HG03571 (cell line): ENCODE results near the gene EAF1.
"Not testable (repeated sequence)": the region's sequence is repeated elsewhere in the genome, so short reads cannot be mapped to it uniquely, and the experiment has no call there.

Experiments
- ATAC-seq: cut with Tn5 transposase; IDR thresholded peaks from one replicate; pipeline ENCODE4 v1.9.1; 2021; ENCODE audit not compliant: unreplicated experiment

The EAF1 gene

DNA sequence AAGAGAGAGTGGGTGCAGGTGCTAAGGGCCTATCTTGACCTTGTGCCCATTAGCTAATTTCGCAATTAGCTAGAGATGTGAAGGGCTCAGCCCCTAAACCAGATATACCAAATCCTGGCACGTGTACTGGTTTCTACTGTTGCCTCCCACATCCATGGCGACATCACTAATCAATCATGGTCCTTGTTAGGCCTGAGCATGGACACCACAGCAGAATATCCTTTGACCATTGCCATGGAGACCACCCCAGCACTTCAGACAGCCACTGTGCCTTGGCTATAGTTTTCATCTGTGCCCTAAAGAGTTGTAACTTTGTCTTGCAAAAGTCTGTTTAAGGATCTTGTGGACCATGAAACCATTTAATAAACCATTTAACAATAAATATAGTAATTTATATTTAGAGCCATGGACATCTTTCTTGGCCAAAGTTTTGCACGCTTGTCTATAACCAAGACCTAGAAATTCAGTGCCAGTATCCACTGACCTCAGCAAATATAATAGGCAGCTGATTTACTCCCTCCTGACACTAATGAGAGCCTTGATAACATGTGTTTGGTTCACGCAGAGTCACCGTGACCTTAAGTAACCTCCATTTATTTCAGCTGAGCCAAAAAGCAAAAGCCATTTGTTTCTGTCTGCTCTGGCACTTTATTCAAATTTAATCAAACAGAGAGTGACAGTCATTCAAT lies 50.7 kb downstream of the EAF1 start:
- ATAC-seq, result no peak

- ATAC-seq, result no peak
These were observed 51.2 kb downstream of the EAF1 start for GRCh38 chr3:15478640-15478979.

DNA sequence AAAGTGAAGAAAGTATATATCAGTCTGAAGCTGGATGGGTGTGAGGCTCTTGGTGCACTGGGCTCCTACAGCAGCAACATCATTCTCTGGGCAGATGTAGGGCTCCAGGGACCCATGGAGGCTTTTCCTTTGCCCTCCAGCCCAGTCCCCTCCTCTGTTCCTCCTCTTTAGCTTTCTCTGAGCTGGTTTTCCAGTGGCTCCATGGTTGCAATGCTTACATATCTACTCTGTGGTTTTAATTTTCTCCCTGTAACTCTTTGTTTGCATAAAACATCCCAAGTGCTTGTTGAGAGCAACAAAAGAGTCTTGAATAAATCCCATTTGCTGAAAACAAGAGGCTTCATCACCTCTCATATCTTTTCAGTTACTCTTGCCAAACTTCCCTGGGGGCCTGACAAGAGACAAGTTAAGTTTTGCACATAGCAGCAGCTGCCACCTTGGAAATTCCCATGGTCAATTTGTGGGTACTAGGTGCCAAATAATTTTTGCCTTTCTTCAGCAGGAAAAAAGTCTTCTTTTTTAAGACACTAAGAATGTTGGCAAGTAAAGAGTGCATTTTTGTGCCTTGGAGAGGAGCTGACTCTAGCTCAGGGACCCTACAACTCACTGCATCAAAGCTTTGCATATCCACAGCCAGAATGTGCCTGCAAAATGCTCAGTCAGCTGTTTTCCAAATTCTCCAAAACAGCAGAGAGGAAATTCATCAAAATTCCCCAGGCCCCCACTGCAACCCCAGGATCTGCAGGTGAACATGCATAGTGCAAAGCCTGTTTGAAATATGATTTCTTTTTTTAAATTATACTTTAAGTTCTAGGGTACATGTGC lies 52.2 kb downstream of the EAF1 start:
- no peak for ATAC-seq

DNA sequence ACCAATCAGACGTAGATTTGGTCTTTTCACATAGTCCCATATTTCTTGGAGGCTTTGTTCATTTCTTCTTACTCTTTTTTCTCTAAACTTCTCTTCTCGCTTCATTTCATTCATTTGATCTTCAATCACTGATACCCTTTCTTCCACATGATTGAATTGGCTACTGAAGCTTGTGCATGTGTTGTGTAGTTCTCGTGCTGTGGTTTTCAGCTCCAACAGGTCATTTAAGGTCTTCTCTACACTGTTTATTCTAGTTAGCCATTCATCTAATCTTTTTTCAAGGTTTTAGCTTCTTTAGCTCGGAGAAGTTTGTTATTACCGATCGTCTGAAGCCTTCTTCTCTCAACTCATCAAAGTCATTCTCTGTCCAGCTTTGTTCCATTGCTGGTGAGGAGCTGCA lies 57.2 kb downstream of the EAF1 start:
- ATAC-seq, result not testable (repeated sequence)

DNA sequence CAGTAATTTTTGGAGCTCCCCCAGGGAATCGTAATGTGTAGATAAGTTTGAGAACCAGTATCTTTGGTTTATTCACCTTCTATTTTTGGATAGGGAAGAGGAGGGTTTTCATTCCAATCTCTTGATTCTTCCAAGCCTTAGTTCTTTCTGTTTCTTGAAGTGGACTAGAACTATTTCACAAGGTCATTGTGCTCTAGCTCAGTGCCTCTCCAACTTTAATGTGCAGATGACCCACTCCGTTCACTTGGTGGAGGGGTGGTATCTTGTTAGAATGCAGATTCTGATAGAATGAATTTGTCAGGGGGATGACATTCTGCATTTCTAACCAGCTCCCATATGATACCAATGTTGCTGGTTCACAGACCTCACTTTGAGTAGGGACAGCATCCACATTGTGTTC lies 58.6 kb downstream of the EAF1 start:
- ATAC-seq, result no peak

DNA sequence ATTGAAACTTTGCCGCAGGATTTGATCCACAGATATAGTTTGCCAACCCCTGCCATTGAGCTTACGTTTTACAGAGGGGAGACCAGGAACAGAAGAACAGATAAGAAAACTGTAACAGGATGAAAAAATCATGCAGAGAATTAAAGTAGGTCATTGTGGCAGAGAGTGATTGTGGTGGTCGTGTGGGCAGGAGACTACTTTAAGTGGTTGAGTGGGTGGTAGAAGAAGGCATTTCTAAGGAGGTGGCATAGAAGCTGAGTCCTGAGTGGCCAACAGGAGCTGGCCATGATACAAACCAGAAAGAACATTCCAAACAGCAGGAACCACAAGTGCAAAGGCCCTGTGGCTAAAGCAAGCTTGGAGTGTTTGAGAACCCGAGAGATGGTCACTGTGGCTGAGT lies 59.6 kb downstream of the EAF1 start:
- no peak for ATAC-seq

GRCh38 chr3:15488002-15488401 lies 60.6 kb downstream of the EAF1 start:
- ATAC-seq, result no peak

- ATAC-seq, result no peak
These were observed 62.8 kb downstream of the EAF1 start for GRCh38 chr3:15490158-15490557.

DNA sequence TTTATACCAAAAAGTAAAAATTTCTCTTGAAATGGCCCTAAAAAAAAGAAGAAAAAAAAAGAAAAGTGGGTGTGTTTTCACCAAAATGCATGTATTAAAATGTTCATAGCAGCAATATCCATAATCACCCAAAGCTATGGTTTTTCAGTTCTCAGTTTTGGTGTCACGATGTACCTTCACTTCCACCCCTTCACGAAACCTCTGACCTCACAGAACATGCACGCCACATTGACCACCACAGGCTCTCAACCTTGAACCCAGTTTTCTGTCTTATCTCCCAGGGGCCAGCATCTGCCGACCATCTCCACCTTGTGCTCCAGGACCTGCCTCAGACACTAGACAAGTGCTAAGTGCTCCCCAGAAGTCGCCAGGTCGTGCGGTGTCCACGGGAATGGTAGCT lies 63.7 kb downstream of the EAF1 start:
- no peak for ATAC-seq
